GM23338 (cell line): Measurements from ENCODE around the gene HLA-DMA. TPM values are rescaled to one million over a fixed set of nuclear protein-coding genes. Genes with fewer than 3 reads are reported as not detected.

ENCODE experiments used
- ATAC-seq: fragments of 200-7000 bp; cut with Tn5 transposase; 3 replicates; pipeline ENCODE4 v1.9.1; 2020
- DNase-seq: peaks from one replicate; pipeline ENCODE4 v3.0.0-alpha.2; 2015; ENCODE audit warnings: low spot score
- H2AFZ ChIP-seq: fragments of 200-600 bp; sonication (generic); 2 replicates; pipeline ENCODE4 v1.8.0; 2016; ENCODE audit warnings: antibody characterized with exemption, mild to moderate bottlenecking, moderate library complexity
- H3F3A ChIP-seq: fragments of 200-600 bp; sonication (generic); replicated peaks from 2 replicates; pipeline ENCODE4 v1.8.0; 2017; ENCODE audit warnings: antibody characterized with exemption, mixed run types, low read depth
- H3K27ac ChIP-seq: fragments of 200-600 bp; sonication (generic); 2 replicates; pipeline ENCODE4 v1.6.1; 2016; ENCODE audit warnings: low read depth
- H3K27me3 ChIP-seq: fragments of 200-600 bp; sonication (generic); 2 replicates; pipeline ENCODE4 v1.8.0; 2016; ENCODE audit warnings: mild to moderate bottlenecking, mixed run types, moderate library complexity; ENCODE audit not compliant: insufficient read depth
- H3K36me3 ChIP-seq: fragments of 200-600 bp; sonication (generic); 2 replicates; pipeline ENCODE4 v1.8.0; 2016; ENCODE audit warnings: mild to moderate bottlenecking; ENCODE audit not compliant: insufficient read depth
- H3K4me1 ChIP-seq: fragments of 200-600 bp; sonication (generic); 2 replicates; pipeline ENCODE4 v1.8.0; 2016; ENCODE audit warnings: mild to moderate bottlenecking, moderate library complexity; ENCODE audit not compliant: insufficient read depth
- H3K4me2 ChIP-seq: fragments of 200-600 bp; sonication (generic); 2 replicates; pipeline ENCODE4 v1.7.1; 2017; ENCODE audit warnings: mixed run types
- H3K4me3 ChIP-seq: fragments of 200-600 bp; sonication (generic); 2 replicates; pipeline ENCODE4 v1.6.1; 2016; ENCODE audit warnings: mixed run types
- H3K79me2 ChIP-seq: fragments of 200-600 bp; sonication (generic); replicated peaks from 2 replicates; pipeline ENCODE4 v1.8.0; 2017; ENCODE audit warnings: mild to moderate bottlenecking; ENCODE audit not compliant: insufficient read depth
- H3K9me2 ChIP-seq: fragments of 200-600 bp; sonication (generic); 2 replicates; pipeline ENCODE4 v1.8.0; 2017; ENCODE audit not compliant: insufficient read depth
- H4K20me1 ChIP-seq: fragments of 200-600 bp; sonication (generic); replicated peaks from 2 replicates; pipeline ENCODE4 v1.8.0; 2017; ENCODE audit warnings: mild to moderate bottlenecking; ENCODE audit not compliant: insufficient read depth
- H3K27ac Mint-ChIP-seq: 2 replicates; pipeline ENCODE4 v1.8.0; 2020; ENCODE audit warnings: inconsistent platforms, mild to moderate bottlenecking, moderate library complexity, mixed read lengths
- H3K27me3 Mint-ChIP-seq: 3 replicates; pipeline ENCODE4 v1.8.0; 2022; ENCODE audit warnings: low read depth, mild to moderate bottlenecking, moderate library complexity, mixed read lengths, inconsistent platforms; ENCODE audit not compliant: insufficient read depth, poor library complexity
- H3K36me3 Mint-ChIP-seq: 3 replicates; pipeline ENCODE4 v1.8.0; 2021; ENCODE audit warnings: low read depth, mild to moderate bottlenecking, inconsistent platforms, moderate library complexity, mixed read lengths
- H3K4me1 Mint-ChIP-seq: 3 replicates; pipeline ENCODE4 v1.8.0; 2020; ENCODE audit warnings: mild to moderate bottlenecking, inconsistent platforms, mixed read lengths
- H3K4me3 Mint-ChIP-seq: 3 replicates; pipeline ENCODE4 v1.8.0; 2021; ENCODE audit warnings: moderate library complexity, mild to moderate bottlenecking, inconsistent platforms, mixed read lengths
- H3K9me3 Mint-ChIP-seq: 3 replicates; pipeline ENCODE4 v1.8.0; 2020; ENCODE audit warnings: moderate library complexity, mild to moderate bottlenecking, inconsistent platforms, mixed read lengths
- CREB1 ChIP-seq: fragments of 250-450 bp; sonication (Bioruptor Pico); IDR thresholded peaks from 2 replicates; pipeline ENCODE4 v1.5.0; 2020; ENCODE audit warnings: low read depth, mild to moderate bottlenecking, moderate library complexity
- ETS1 ChIP-seq: IDR thresholded peaks from 2 replicates; pipeline ENCODE4 v1.6.1; 2016; ENCODE audit warnings: antibody characterized with exemption
- EZH2phosphoT487 ChIP-seq: fragments of 200-600 bp; sonication (generic); IDR thresholded peaks from one replicate; pipeline ENCODE4 v1.8.1; 2018; ENCODE audit warnings: antibody characterized with exemption; ENCODE audit not compliant: unreplicated experiment
- JUNB ChIP-seq: IDR thresholded peaks from one replicate; pipeline ENCODE4 v1.6.1; 2016; ENCODE audit warnings: antibody characterized with exemption; ENCODE audit not compliant: unreplicated experiment
- POLR2AphosphoS5 ChIP-seq: IDR thresholded peaks from 2 replicates; pipeline ENCODE4 v1.6.1; 2016; ENCODE audit warnings: antibody characterized with exemption, low read depth
- ZNF114 ChIP-seq: fragments of 250-450 bp; sonication (Bioruptor Pico); IDR thresholded peaks from 2 replicates; pipeline ENCODE4 v1.5.0; 2020; ENCODE audit warnings: mild to moderate bottlenecking, moderate library complexity
- ZNF331 ChIP-seq: fragments of 250-450 bp; sonication (Bioruptor Pico); IDR thresholded peaks from 2 replicates; pipeline ENCODE4 v1.5.0; 2020; ENCODE audit warnings: low read depth, mild to moderate bottlenecking, moderate library complexity
- polyA plus RNA-seq: library from polyadenylated mRNA; unstranded; fragments of >200 nt; fragmentation: Nextera tagmentation; extraction: Ambion mirVana; gene quantifications from 2 replicates; pipeline ENCODE4 v1.2.1, GENCODE V29; 2016
- total RNA-seq: library from RNA; depleted of rRNA; stranded (reverse); fragments of >200 nt; shearing (Covaris generic); gene quantifications from 2 replicates; pipeline ENCODE4 v1.2.3, GENCODE V29; 2014

The HLA-DMA gene
- total and polyA plus RNA-seq, 2 experiments from 2014 or later, result 5.2 to 6.2 TPM

GRCh38 chr6:32973144-32974015 is 20.5 kb upstream of the HLA-DMA start:
- peak overlapping the region; percentile 96 for H3K4me2 ChIP-seq
- H3F3A ChIP-seq, result peaks cover 62% of the 10 kb centered on the region
- H2AFZ ChIP-seq, result no peak overlapping the region
- Mint-ChIP-seq H3K9me3 (peaks cover 12% of the 10 kb centered on the region), H3K36me3 (peaks cover 89% of the 10 kb centered on the region), H3K27me3 (peaks cover 60% of the 10 kb centered on the region), H3K4me3 (peak overlapping the region; percentile 98), H3K4me1 (peaks cover 34% of the 10 kb centered on the region), H3K27ac (peak overlapping the region; percentile 100)
- peak; percentile 4; the same call in 1 of the 2 replicates for TF ChIP-seq POLR2AphosphoS5
- TF ChIP-seq ETS1, result no peak
- DNase-seq (peak; percentile 68), ATAC-seq (no peak)
- peaks cover 54% of the 10 kb centered on the region for H3K36me3 ChIP-seq
- no peaks in the 10 kb centered on the region for H3K27me3 ChIP-seq
- peaks cover 31% of the 10 kb centered on the region; the same call in 1 of the 2 replicates for H3K4me1 ChIP-seq
- H4K20me1 ChIP-seq, result peaks cover 60% of the 10 kb centered on the region
- peak overlapping the region; percentile 99 for H3K4me3 ChIP-seq
- H3K79me2 ChIP-seq, result peaks cover 82% of the 10 kb centered on the region
- H3K27ac ChIP-seq, result no peak overlapping the region
- no peaks in the 10 kb centered on the region for H3K9me2 ChIP-seq

- peak overlapping the region; percentile 98 for H3K4me3 Mint-ChIP-seq
- H3K4me1 ChIP-seq, result peaks cover 26% of the 10 kb centered on the region; the same call in 1 of the 2 replicates
- H3K79me2 ChIP-seq, result peaks cover 77% of the 10 kb centered on the region
- H3K4me3 ChIP-seq, result peak overlapping the region; percentile 99
- H3K9me2 ChIP-seq, result no peaks in the 10 kb centered on the region
- H2AFZ ChIP-seq, result no peak overlapping the region
- peaks cover 80% of the 10 kb centered on the region for H3K36me3 Mint-ChIP-seq
- peaks cover 51% of the 10 kb centered on the region for H4K20me1 ChIP-seq
- H3F3A ChIP-seq, result peaks cover 54% of the 10 kb centered on the region
- H3K27me3 Mint-ChIP-seq, result peaks cover 57% of the 10 kb centered on the region
- peak overlapping the region; percentile 100 for H3K27ac Mint-ChIP-seq
- peaks cover 46% of the 10 kb centered on the region for H3K36me3 ChIP-seq
- TF ChIP-seq POLR2AphosphoS5, result peak; percentile 34; the same call in 1 of the 2 replicates
- no peak for TF ChIP-seq EZH2phosphoT487
- DNase-seq, result peak; percentile 35
- peak overlapping the region; percentile 41; the same call in 1 of the 2 replicates for H3K27ac ChIP-seq
- peak; percentile 6 for ATAC-seq
- peak overlapping the region; percentile 96 for H3K4me2 ChIP-seq
- peaks cover 12% of the 10 kb centered on the region for H3K9me3 Mint-ChIP-seq
- H3K4me1 Mint-ChIP-seq, result peaks cover 27% of the 10 kb centered on the region
- no peaks in the 10 kb centered on the region for H3K27me3 ChIP-seq
Measured at GRCh38 chr6:32972353-32973143, 19.7 kb upstream of the HLA-DMA start.

GRCh38 chr6:32971581-32972352 is 18.9 kb upstream of the HLA-DMA start:
- Histone ChIP-seq H3K36me3 (peaks cover 38% of the 10 kb centered on the region), H3K4me3 (peak overlapping the region; percentile 99), H3K4me2 (peak overlapping the region; percentile 100), H3K79me2 (peaks cover 75% of the 10 kb centered on the region), H3K27ac (peak overlapping the region; percentile 100), H3F3A (peaks cover 49% of the 10 kb centered on the region), H3K4me1 (peaks cover 31% of the 10 kb centered on the region; the same call in 1 of the 2 replicates), H3K9me2 (no peaks in the 10 kb centered on the region), H3K27me3 (no peaks in the 10 kb centered on the region), H4K20me1 (peaks cover 44% of the 10 kb centered on the region), H2AFZ (no peak overlapping the region)
- peaks cover 12% of the 10 kb centered on the region for H3K9me3 Mint-ChIP-seq
- DNase-seq (peak; percentile 99), ATAC-seq (peak; percentile 39)
- peaks cover 73% of the 10 kb centered on the region for H3K36me3 Mint-ChIP-seq
- H3K4me3 Mint-ChIP-seq, result peak overlapping the region; percentile 98
- peaks cover 28% of the 10 kb centered on the region for H3K4me1 Mint-ChIP-seq
- peaks cover 53% of the 10 kb centered on the region for H3K27me3 Mint-ChIP-seq
- H3K27ac Mint-ChIP-seq, result peak overlapping the region; percentile 100
- TF ChIP-seq JUNB (no peak), ZNF114 (CRISPR knock-in tag) (no peak), ETS1 (peak; percentile 49), ZNF331 (no peak), CREB1 (peak; percentile 99)
